Loucy (cell line): ENCODE results near the gene NGEF.

Experiments
- EZH2phosphoT487 ChIP-seq: fragments of 200-600 bp; IDR thresholded peaks from 2 replicates; pipeline ENCODE4 v1.6.1; 2018; ENCODE audit warnings: antibody characterized with exemption, mild to moderate bottlenecking, moderate library complexity, borderline replicate concordance
- TF ChIP-seq, protein P1 (sequence below): fragments of 200-600 bp; sonication (generic); conservative IDR thresholded peaks from 2 replicates; pipeline ENCODE4 v1.5.1; 2014; ENCODE audit warnings: mild to moderate bottlenecking, antibody characterized with exemption, low read length

DNA sequence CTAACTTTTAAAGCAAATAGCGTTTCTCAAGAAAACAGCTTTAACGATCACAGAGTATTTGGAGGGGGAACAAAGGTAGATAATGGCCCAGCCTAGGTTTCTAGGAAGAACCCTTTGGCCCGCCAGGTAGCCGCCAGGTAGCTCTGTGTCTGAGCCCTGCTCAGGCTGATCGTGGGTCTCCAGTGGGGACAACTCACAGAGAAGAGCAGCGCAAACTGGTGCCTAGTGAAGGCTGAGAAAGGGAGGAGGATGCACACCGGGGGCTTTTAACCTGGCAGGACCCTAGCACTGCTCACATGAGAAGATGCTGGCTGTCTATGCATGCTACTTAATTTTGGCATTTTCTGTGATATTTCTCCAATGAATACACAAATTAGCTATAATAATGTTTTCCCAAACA lies 5.8 kb downstream of the NGEF start:
- TF ChIP-seq, protein P1, sequence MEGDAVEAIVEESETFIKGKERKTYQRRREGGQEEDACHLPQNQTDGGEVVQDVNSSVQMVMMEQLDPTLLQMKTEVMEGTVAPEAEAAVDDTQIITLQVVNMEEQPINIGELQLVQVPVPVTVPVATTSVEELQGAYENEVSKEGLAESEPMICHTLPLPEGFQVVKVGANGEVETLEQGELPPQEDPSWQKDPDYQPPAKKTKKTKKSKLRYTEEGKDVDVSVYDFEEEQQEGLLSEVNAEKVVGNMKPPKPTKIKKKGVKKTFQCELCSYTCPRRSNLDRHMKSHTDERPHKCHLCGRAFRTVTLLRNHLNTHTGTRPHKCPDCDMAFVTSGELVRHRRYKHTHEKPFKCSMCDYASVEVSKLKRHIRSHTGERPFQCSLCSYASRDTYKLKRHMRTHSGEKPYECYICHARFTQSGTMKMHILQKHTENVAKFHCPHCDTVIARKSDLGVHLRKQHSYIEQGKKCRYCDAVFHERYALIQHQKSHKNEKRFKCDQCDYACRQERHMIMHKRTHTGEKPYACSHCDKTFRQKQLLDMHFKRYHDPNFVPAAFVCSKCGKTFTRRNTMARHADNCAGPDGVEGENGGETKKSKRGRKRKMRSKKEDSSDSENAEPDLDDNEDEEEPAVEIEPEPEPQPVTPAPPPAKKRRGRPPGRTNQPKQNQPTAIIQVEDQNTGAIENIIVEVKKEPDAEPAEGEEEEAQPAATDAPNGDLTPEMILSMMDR: no peak
- no peak for TF ChIP-seq EZH2phosphoT487
